T47D (cell line): ENCODE results near the gene RACK1.

Experiments
- DNase-seq, 2 experiments: peaks; one replicate each; pipeline versions ENCODE4 v3.0.0 to v3.0.0-alpha.2; 2011 to 2012; ENCODE audit warnings: low read depth in 1 of 2, low spot score in 1 of 2
- JUND ChIP-seq: IDR thresholded peaks from 2 replicates; pipeline ENCODE4 v1.6.1; 2012; ENCODE audit warnings: low read depth
- in situ Hi-C: cut with HindIII; loops from 2 replicates; pipeline ENCODE4 v1.10.0; 2016; ENCODE audit warnings: low sequenced_read_pairs, low pct_unique_long_range_greater_than_20kb

Gene RACK1

GRCh38 chr5:181245427-181246275 lies 1.9 kb upstream of the RACK1 start:
- no peak for TF ChIP-seq JUND
- in situ Hi-C loops = no loop called here
- no peak for DNase-seq

- no peak for TF ChIP-seq JUND
- DNase-seq = no peak
- in situ Hi-C loops = no loop called here
Measured at GRCh38 chr5:181243018-181243563, 615 bp downstream of the RACK1 start.

- in situ Hi-C loops = no loop called here
- no peak for DNase-seq
- no peak for TF ChIP-seq JUND
Measured at GRCh38 chr5:181242031-181242451, 1.7 kb downstream of the RACK1 start.

DNA sequence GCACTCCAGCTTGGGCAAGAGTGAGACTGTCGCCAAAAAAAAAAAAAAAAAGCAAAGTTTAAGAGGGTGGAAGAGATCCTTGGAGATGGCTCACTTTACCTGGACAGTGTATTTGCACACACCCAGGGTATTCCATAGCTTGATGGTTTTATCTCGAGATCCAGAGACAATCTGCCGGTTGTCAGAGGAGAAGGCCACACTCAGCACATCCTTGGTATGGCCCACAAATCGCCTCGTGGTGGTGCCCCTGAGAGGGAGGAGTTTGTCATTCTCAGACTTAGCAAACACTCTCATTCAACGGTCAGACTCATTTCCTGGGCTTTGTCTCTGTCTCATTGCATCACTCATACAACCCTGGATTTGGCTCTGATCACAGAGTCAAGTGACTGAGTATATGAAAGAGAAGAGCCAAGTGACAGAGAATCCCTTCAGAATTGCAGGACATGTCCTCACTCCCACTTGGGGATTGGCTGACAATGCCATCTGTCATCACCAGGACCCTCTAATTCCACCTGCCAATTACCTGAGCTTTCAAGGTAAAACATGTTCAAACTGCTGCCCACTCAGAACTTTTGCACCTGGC lies 2.2 kb downstream of the RACK1 start:
- in situ Hi-C loops = no loop called here
- DNase-seq = no peak
- no peak for TF ChIP-seq JUND

DNA sequence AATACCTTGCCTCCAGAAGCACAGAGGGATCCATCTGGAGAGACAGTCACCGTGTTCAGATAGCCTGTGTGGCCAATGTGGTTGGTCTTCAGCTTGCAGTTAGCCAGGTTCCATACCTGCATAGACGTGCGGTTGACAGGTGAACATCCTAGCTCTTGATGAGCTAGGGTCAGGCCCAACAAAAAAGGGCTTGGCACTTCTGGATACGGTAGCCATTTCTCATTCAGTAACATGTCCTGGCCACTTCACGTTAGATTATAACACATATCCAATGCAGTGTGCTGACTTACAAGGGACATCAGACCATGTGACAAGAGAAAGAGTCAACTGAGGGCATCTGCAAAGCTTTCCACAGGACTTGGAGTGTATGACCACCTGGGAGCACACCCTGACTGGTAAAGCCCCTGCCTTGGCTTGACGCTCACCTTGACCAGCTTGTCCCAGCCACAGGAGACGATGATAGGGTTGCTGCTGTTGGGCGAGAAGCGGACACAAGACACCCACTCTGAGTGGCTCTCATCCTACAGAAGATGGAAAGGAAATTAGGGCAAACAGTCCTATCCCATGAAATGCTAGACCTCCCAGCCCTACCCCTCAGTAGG lies 4.5 kb downstream of the RACK1 start:
- no peak for TF ChIP-seq JUND
- in situ Hi-C loops = no loop called here
- DNase-seq = no peak

DNA sequence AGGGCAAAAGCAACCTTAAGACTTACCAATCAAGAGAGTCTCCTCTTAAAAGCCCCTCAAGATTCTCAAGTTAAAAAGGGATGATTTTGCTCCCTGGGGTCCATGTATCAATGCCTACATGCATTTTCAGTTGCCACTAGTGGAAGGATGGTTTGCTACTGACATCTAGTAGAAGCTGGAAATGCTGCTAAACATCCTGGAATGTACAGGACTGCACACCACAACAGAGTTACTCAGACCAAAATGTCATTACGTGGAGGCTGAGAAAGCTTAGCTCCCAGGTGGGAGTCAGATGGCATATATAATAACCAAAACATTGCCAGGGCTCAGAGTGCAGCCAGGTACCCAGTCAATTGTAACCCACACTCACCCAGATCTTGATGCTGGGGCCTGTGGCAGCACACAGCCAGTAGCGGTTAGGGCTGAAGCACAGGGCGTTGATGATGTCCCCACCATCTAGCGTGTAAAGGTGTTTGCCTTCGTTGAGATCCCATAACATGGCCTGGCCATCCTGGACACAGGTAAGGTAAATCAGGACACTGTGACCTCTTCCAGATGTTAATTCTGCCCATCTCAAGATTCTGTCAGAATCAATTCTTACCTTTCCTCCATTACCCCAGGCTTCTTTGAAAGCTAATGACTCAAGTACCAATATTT lies 5.8 kb downstream of the RACK1 start:
- TF ChIP-seq JUND = no peak
- in situ Hi-C loops = no loop called here
- no peak for DNase-seq

DNA sequence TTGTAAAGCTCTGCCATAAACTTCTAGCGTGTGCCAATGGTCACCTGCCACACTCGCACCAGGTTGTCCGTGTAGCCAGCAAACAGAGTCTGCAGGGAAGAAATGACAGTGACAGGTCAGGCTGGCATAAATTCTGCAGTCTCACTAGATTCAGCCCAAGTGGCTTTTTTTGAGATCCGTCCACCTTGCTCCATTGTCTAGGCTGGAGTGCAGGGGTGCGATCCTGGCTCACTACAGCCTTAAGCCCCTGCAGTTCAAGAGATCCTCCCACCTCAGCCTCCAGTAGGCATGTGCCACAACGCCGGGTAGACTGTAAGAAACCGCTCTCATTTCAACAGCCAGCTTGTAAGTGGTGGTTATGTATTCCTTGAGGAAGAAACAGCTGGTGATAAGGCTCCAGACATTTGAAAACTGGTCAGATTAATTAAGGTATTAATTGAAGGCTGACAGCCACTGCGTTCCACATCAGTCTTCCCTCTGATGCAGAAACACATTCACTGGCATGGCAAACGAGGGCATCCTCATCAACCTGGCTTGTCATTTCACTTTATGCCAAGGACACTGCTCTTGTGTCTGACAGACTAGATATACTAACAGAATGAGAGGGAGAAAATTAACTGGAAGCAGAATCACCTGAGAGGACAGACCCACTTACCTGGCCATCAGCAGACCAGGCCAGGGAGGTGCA lies 6.6 kb downstream of the RACK1 start:
- DNase-seq = no peak
- in situ Hi-C loops = no loop called here
- TF ChIP-seq JUND = no peak

DNA sequence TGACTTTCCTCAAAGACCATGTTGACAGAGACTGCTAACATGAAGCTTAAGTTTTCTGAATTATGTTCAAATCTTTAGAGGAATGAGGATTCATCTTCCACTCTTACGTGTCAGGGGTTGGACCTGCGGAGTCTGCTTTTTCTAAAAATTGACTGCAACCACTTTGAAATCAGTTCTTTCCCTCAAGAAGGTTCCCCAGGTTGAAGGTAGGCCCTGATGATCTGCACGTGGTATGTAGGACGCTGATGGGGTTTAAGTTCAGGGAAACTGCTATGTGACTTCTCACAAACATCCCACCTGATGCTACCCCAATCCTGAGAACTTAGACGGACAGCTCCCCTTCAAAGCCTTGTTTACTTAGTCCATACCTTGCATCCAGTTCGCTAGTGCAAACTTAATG lies 7.2 kb downstream of the RACK1 start:
- no peak; the same call in 1 of the 2 replicates for TF ChIP-seq JUND
- in situ Hi-C loops = no loop called here
- DNase-seq = no peak

DNA sequence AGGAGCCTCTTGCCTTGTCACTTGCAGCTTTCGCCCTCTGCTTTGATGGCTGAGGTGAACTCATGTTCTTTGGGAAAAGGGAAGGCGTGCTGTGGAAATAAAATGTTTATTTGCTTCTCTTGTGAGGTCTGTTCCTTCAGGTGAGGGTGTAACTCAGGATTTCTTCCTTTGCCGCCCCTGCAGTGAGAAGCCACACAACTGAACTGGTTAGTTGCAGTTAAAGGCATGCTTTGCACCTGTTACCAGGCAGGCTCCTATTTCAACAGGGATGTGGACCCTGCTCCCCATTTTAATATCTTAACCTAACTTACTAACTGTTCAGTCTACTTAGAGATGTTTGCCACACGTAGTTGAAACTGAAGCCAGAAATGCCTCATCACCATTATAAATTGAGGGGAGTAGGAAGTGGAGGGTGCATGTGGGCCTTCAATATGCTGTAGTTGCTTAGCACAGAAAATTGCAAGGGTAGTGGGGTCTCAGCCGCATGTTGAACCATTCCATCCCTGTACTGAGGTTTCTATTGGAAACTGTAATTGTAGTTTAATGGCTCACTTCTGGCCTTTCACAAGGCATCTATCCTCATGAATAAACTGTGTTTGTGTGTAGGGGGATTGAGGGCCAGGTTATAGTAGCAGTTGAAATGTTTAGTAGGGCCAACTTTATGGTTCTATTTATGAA lies 7.9 kb downstream of the RACK1 start:
- in situ Hi-C loops = no loop called here
- DNase-seq = no peak
- no peak; the same call in 1 of the 2 replicates for TF ChIP-seq JUND

- DNase-seq = no peak
- no peak for TF ChIP-seq JUND
- in situ Hi-C loops = no loop called here
Measured at GRCh38 chr5:181235323-181235688, 8.4 kb downstream of the RACK1 start.

DNA sequence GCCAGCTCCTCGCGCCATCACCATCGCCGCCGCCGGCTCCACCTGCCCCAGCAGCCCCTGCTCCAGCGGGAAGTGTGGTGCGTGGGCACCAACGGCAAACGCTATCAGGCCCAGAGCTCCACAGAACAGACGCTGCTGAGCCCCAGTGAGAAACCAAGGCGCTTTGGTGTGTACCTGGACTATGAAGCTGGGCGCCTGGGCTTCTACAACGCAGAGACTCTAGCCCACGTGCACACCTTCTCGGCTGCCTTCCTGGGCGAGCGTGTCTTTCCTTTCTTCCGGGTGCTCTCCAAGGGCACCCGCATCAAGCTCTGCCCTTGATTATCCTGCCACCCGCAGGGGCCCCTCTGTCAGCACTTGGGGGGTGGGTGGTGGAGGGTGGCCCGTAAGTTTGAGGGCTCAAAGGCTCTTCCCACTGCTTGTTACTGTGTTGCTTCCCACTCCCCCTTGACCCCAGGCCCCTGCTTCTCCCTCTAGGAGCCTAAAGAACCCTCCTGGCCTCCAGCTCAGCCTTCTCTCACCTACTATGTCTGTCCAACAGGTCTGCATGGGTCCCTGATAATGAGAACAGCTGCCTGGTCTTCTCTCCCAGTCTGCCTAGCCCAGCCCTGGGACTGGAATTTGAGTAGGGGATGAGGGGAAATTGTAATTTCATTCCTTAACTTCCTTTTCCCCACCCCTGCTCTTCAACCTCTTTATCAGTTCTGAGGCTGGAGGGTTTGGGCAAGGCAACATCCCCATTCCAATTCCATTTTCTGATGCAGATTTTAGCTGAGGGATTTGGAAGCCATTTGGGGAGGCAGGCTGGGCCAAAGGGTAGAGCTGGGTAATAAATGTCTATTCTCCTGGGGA lies 9.0 kb downstream of the RACK1 start:
- TF ChIP-seq JUND = 0 out of 2 replicates have a peak, but pooled peaks have one; percentile 23
- in situ Hi-C loops = no loop called here

More for the DNA sequence above, 9.0 kb downstream of the RACK1 start:
- no peak for DNase-seq
